ENCODE data around the gene CDC37.

CDC37 gene

DNA sequence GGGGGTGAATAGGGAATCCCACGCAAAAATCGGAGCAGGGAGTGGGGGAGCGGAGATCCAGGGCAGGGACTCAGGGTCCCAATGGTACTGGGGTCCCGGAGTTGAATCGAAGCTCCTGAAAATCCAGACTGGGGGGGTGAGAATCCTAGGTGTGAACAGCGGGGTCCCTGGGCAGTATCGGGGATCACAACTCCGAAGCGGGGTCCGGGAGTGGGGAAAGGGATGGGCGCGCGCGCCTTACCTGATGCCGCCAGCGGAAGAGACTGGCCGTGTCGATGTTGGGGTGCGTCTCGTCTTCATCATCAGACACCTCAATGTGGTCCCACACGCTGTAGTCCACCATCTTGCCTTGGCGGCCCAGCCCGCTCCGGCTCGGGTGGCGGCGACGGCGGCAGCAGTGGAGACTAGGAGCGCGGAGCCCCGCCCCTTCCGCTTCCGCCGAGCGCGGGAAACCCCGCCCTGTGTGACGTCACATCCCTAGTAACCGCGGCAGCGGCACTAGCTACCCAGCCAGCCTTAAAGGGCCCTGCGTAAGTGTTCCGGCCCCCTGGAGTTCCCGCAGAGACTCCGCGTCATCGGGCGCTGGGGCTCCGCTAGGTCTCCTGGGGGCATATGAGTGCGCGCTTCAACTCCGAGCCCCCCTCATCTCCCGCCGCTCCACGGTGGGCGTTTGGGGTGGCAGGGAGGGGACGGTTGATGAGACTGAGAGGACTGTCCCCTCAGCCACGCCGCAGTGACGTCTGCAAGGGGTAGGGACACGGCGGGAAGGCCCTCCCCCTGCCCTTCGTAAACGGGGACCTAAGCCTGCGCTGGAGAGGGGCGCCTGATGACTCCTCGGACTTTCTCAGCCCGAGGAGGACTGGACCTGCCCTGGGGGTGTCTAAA, at the start of gene CDC37:
Gene CDC37, minus strand, starts transcription at position 406 of the 885 bp plus-strand sequence. Its CDS starts 63 bp downstream, at position 343.
- DNase-seq (ENCODE audit: low spot score) = peak; percentile 95

DNA sequence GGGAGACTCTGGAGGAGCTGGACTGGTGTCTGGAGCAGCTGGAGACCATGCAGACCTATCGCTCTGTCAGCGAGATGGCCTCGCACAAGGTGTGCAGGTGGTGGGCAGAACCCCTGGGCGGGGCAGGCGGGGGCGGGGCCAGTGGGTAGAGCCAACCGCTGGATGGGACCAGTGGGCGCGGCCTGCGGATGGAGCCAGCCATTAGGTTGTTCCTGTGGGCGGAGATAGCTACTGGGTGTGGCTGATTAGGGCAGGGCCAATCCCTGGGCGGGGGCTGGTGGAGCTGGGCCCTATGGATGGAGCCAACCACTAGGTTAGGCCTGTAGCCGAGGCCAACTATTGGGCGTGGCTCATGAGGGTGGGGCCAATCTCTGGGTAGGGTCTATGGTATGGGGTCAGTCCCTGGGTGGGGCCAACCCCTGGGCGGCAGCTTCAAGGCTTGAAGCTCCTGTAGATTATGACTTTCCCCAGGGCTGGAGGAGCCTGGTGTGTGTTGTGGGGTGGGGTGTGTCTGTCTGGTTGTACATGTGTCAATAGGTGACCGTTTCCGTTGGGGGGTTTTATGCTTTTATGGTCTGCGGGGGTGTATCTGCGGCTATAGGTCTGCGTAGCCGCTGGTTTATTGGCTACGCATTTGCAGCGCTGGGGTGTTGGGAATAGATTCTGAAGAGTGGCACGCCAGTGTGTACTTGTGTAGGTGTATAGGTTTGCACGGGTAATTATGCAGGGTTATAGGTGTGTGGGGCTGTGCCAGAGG, 47.7 kb upstream of the CDC37 start:
- DNase-seq (ENCODE audit: low spot score) = no peak

DNA sequence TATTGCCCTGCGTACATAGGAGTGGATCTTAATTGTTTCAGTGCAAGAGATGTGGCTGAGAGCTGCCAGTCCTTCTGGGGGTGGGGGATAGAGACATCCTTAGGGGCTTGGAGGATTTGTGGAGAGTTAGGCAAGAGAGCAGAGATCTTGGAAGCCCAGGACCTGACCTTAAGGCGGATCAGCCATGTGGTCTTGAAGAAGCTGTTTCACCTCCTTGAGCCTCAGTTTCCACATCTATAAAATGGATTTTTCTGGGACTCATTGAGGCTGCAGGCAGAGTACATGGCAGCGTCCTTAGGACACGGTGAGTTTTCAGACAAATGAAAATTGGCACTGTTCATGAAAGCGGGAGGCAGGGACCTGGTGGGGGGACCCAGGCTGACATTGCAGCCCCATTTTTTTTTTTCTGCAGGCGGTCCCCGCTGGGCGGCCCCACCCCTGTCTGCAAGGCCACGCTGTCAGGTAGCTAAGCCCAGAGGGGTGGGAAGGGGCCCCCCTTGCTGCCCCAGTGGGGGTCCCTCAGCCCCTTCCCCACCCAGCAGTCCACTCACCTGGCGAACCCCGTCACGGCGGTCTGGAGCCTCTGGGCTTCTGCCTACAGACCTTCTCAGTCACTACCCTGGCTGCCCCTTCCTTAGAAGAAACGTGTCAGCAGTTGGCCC, 47.0 kb upstream of the CDC37 start:
- DNase-seq (ENCODE audit: low spot score) = no peak

DNA sequence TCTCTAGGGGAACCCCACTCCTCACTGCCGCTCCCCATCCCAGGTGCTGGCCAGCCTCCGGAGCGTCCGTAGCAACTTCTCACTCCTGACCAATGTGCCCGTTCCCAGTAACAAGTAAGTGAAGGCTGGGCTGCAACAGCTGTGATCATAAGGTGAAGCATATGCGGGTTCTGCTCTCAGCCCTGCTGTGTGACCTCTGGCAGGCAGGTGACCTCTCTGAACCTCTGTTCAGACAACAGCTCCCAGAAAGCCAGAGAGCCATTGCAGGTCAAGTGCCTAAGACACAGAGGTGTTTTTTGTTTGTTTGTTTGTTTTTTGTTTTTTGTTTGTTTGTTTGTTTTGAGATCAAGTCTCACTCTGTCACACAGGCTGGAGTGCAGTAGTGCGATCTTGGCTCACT, 45.7 kb upstream of the CDC37 start:
- no peak for DNase-seq (ENCODE audit: low spot score)

DNA sequence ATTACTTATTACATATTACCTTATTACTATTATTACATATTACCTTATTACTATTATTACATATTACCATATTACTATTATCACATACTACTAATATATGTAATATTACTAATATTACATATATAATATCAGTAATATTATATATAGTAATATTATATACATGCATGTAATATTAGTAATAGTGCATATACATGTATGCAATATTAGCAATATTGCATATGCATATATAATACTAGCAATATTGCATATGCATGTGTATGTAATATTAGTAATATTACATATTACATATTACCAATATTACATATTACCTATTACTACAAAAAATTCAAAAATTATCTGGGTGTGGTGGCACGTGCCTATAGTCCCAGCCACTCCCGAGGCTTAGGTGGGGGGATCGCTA, 39.4 kb upstream of the CDC37 start:
- DNase-seq (ENCODE audit: low spot score) = no peak

DNA sequence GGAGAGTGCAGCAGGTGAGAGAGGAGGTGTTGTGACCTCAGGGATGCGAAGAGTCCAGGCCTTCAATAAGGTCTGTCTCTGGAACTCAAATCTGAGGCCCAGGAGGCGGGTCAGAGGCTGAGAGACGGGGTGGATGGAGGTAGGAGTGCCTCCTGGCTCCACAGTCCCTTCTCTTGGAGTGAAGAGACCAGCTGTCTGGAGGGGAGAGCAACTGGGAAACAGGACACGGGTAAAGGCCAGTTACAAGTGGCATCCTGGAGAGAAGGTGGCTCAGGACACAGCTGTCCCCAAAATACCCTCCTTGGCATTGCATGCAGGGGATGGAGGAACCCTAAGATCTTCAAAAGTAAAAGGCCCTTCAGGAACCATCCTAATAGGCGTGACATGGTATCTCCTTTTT, 36.2 kb upstream of the CDC37 start:
- DNase-seq (ENCODE audit: low spot score) = no peak

DNA sequence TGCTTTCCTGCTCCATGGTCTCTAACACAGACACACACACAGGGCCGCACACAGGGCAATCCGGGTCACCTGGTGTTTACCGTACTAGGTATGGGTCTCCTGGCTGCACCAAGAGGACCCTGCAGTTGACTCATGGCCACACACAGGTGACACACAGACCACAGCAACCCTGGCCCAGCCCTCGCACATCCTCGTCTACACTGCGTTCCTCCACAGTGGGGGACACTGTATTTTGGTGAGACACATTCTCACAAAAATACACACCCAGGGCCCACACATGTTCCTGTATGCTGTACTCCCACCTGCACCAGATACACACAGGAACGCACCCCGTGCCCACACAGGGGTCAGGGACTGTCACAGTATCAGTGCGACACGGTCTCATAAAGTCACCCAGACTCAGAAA, 29.8 kb upstream of the CDC37 start:
- no peak for DNase-seq (ENCODE audit: low spot score)

DNA sequence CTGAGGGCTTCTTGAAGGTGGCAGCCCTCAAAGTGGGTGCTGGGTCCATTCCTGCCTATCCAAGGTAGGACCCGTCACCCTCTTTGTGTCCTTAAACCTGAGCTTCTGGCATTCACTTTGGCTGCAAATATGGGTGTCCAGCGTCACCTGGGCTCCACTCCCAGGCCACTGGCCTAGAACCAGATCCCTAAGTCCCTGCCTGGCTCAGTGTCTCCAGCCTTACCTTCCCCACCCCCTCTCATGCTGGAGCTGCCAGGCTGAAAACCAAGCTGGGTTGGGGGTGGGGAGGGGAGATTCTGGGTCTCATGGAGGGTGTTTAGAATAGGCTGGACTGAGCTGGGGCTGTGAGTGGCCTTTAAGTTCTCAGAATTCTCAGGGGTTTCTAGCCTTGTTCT, 29.4 kb upstream of the CDC37 start:
- no peak for DNase-seq (ENCODE audit: low spot score)

DNA sequence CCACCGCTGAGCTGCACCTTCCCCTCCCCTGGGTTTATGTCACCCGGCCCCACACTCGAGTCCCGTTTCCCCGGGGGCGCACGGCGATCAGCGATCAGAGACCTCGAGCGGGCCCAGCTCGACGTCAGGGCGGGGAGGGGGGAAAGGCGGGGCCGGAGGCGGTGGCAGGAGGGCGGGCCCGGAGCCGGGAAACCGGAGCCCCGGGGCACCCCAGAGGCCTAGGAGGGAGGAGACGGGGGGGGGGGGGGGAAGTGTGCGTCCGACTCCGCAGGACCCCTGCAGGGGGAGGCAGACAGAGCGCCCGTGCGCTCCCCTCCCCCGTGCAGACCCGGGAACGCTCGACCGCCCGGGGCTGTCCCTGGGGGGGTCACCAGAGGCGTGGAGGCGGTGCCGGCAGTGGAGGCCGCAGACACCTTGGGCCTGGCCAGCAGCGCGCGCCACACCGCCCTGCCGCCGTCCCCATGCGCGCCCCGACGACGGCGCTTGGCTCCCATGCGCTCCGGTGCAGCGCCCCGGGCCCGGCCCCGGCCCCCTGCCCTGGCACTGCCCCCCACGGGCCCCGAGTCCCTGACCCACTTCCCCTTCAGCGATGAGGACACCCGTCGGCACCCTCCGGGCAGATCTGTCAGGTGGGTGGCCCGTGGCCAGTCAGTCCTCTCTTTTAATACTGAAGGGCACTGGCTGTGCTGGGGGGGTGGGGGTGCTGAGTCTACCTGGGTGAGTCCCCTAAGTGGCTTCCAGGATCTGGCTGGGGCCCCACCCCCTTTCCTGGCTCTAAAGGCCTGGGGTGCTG, 28.8 kb upstream of the CDC37 start:
- peak; percentile 62 for DNase-seq (ENCODE audit: low spot score)

DNA sequence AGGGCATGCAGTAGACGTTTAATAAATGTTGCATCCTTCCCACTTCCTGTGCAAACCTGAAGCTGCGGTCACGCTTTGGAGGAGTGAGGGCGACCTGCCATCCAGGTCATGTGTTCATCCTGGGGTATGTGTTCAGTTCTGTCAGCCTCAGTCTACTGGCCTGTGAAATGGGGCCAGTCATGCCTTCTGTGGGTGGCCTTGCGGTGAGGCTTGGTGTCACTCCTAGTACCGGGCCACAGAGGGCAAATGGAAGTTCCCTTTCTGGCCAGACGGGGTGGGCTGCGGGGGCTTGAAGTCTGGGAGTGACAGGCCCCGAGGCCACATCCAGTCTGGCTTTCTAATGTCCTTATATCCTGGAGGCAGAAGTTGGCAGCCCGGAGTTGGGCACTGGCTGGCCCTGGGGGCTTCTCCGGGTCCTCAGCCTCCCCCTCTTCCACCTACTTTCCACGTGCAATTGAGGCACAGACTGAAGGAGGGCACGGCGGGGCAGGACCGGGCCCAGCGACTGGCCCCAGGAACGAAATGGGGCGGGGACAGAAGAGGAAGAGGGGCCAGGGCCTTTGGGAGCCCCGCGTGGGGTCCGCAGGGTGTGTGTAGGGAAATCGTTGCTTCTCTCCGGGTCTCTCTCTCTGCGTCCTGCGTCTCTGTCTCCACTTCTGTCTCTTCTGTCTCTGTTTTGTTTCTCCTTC, 28.1 kb upstream of the CDC37 start:
- DNase-seq (ENCODE audit: low spot score) = peak; percentile 35

DNA sequence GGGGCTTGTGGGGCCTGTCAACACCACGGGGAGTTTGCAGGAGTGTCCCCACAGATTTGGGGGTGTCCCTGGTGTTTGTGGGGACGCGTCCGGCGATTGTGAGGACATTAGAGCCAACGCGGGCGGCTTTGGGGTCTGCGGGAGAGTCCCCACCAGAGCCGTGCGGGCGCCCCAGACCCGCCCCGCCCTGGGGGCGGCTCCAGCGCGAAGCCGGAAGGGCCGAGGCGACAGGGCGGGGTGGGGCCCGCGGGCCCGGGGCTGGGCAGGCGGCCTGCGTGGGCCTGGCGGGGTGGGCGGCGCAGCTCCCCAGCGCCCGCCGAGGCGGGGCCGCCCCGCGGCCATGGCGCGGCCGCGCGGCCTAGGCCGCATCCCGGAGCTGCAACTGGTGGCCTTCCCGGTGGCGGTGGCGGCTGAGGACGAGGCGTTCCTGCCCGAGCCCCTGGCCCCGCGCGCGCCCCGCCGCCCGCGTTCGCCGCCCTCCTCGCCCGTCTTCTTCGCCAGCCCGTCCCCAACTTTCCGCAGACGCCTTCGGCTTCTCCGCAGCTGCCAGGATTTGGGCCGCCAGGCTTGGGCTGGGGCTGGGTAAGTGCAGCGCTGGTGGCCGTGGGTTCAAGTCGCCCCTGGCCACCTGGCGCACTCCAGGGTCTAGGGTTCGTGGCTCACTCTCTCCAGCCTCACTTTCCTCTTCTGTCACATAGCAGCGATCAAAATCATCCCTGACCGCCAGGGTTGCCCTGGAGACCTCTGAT, 27.3 kb upstream of the CDC37 start:
- DNase-seq (ENCODE audit: low spot score) = no peak

DNA sequence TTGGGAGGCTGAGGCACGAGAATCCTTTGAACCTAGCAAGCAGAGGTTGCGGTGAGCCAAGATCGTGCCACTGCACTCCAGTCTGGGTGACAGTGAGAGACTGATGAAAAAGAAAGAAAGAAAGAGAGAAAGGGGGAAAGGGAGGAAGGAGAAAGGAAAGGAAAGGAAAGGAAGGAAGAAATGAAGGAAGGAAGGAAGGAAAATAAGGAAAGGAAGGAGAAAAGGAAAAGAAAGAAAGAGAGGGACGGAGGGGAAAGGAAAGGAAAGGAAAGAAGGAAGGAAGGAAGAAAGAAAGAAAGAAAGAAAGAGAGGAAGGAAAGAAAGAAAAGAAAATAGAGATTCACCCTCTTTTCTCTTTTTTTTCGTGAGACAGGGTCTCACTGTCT, 25.6 kb upstream of the CDC37 start:
- no peak for DNase-seq (ENCODE audit: low spot score)

DNA sequence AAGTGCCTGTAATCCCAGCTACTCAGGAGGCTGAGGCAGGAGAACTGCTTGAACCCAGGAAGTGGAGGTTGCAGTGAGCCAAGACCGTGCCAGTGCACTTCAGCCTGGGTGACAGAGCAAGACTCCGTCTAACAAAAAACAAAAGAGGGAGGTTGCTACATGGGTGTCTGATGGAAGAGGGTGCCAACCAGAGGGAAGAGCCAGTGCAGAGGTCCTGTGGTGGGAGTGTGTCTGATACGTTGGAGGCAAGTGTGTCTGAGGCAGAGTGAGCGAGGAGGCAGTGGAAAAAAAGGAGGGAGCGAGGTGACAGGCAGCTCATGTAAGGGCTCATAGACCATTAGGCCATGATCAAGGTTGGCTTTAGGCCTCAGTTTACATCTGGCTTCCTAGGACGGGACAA, 23.8 kb upstream of the CDC37 start:
- no peak for DNase-seq (ENCODE audit: low spot score)

DNA sequence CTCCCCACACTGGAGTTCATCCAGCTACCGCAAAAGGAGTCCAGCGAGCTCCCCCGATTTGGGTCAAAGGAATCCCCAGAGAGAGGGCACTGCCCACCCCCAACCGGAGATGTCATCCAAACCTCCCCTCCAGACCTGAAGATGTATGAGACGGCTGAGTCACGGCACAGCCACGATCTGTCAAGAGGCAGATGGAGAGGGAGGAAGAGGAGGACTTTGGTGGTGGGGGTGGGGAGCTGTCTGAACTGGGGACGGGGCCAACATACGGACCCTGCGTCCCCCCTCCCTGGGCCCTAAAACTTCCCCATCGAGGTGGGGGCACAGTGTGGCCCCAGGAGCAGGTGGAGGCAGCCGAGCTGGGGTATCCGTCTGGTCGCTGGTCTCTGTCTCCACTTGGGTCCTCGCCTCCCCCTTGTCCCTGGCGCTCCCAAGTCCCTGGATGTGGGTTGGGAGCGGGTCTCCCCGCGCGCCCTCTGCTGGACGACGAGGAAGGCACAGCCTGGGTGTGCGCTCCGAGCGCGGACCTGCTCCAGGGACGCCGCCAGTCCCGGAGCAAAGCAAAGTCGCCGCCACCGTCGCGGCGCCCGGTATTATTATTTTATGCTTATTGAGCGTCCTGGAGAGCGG, 20.8 kb upstream of the CDC37 start:
- DNase-seq (ENCODE audit: low spot score) = peak; percentile 59

DNA sequence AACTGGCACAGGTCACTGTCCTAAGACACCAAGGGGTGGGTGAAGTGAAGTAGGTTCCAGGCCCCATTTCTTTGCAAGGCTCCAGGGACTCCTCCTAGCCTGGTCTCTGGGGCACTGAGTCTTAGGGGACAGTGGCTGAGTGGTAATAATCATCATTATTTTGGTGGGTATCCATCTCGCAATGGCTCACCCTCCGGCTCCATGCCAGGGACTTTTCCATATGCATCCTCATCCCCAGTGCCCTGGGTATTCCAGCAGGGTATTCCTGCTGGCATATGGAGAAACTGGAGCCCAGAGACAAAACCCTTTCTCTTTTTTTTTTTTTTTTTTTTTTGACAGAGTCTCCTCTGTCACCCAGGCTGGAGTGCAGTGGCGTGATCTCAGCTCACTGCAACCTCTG, 19.5 kb upstream of the CDC37 start:
- DNase-seq (ENCODE audit: low spot score) = no peak

DNA sequence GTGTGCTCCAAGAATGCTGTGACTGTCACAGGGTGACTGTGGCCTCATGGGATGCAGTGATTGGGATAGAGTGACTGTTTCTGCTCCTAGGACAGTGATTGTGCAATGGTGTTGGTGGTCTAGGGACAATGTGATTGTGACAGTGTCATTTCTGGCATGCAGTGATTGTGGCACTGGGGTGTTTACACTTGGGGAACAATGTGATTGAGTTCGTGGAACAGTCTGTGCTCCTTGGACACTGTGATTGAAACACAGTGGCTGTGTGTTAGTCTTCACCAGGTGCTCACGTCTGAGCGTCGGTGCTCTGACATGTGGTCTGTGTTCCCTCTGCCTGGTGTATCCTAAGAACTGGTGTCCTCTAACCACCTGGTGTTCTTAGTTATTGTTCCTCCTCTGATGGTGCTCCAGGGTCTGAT, 18.7 kb upstream of the CDC37 start:
- no peak for DNase-seq (ENCODE audit: low spot score)

DNA sequence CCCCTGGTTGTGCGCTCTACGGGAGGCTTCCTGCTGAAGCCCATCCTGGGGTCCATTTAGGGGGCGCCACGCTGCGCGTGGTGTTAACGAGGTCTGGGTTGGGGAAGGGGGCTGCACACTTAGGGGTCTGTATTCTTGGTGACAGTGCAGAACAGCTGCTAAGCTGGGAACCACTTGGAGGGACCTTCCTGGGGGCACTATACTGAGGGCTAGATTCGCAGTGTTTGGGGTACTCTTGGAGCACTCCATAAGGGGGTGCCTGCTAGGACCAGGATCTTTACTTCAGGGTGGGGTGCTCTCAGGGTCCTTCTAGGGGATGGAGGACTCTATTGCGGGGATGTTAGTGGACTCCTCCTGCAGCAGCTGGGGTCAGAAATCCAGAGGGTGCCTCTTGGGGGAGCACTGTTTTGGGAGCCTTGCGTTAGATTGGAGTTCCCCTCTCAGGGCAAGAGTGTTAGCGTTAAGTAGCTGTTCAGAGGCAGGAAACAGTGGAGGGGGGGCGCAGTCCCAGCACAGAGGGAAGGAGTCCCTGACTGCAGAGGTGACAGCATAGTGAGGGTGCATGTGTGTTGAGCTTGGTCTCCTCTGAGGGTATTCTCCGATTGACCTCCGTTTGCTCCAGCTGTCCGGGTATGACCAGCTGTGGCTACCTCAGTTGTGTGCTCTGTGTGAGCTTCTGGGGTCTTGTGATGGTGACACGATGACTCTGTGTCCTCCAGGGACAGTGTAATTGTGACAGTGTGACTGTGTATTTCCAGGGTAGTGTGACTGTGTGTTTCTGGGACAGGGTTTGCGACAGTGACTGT, 18.1 kb upstream of the CDC37 start:
- no peak for DNase-seq (ENCODE audit: low spot score)

DNA sequence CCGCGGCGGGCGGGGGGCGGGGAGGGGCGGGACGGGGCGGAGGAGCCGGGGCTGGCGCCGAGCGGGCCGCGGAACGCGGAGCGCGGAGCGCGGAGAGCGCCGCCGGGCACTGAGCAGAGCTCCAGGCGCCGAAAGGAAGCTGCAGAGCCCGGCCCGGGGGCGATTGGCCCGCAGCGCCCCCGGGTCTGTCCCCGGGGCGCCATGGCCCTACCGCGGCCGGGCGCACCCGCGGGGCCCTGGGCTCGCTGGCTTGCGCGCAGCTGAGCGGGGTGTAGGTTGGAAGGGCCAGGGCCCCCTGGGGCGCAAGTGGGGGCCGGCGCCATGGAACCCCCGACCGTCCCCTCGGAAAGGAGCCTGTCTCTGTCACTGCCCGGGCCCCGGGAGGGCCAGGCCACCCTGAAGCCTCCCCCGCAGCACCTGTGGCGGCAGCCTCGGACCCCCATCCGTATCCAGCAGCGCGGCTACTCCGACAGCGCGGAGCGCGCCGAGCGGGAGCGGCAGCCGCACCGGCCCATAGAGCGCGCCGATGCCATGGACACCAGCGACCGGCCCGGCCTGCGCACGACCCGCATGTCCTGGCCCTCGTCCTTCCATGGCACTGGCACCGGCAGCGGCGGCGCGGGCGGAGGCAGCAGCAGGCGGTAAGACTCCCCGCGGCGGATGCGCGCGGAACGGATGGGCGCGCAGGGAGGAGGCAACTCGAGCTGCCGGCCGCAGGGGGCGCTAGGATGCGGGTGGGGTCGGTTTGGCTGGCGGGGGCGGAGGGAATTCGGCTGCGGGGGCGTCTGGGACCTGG, 17.3 kb upstream of the CDC37 start, which contains the start of gene PDE4A:
Gene PDE4A, plus strand, starts transcription at position 95 of the 796 bp plus-strand sequence. Its CDS starts 227 bp downstream, at position 322.
- DNase-seq (ENCODE audit: low spot score) = no peak
